GM12801 (cell line): Measurements from ENCODE around the gene KAZALD1.

ENCODE experiments used
- CTCF ChIP-seq: IDR thresholded peaks from one replicate; pipeline ENCODE4 v1.5.1; 2011; ENCODE audit warnings: control low read depth; ENCODE audit not compliant: insufficient read length; ENCODE audit errors: extremely low read depth

The KAZALD1 gene

GRCh38 chr10:101076630-101077029, 14.8 kb downstream of the KAZALD1 start:
- TF ChIP-seq CTCF: no peak

GRCh38 chr10:101079874-101080273, 18.1 kb downstream of the KAZALD1 start:
- no peak for TF ChIP-seq CTCF

- no peak for TF ChIP-seq CTCF
Observed at GRCh38 chr10:101080933-101081931, 19.4 kb downstream of the KAZALD1 start.

- no peak for TF ChIP-seq CTCF
Observed at GRCh38 chr10:101085846-101086245, 24.1 kb downstream of the KAZALD1 start.

GRCh38 chr10:101087376-101087775, 25.6 kb downstream of the KAZALD1 start:
- TF ChIP-seq CTCF: no peak

- TF ChIP-seq CTCF: no peak
Observed at GRCh38 chr10:101087965-101088364, 26.2 kb downstream of the KAZALD1 start.

GRCh38 chr10:101089520-101090299, 27.9 kb downstream of the KAZALD1 start:
- TF ChIP-seq CTCF: no peak
